Activated CD4-positive, alpha-beta T cell treated with anti-CD3 and anti-CD28 coated beads for 24 hours (primary cell): ENCODE data around the gene NIM1K.
"Not testable (repeated sequence)": the region's sequence is repeated elsewhere in the genome, so short reads cannot be mapped to it uniquely, and the experiment has no call there.

ENCODE experiments used
- DNase-seq, 2 donors: peaks; one replicate each; pipeline ENCODE4 v3.0.0-alpha.2; 2020; ENCODE audit warnings: low read depth in 2 of 2

The NIM1K gene

DNA sequence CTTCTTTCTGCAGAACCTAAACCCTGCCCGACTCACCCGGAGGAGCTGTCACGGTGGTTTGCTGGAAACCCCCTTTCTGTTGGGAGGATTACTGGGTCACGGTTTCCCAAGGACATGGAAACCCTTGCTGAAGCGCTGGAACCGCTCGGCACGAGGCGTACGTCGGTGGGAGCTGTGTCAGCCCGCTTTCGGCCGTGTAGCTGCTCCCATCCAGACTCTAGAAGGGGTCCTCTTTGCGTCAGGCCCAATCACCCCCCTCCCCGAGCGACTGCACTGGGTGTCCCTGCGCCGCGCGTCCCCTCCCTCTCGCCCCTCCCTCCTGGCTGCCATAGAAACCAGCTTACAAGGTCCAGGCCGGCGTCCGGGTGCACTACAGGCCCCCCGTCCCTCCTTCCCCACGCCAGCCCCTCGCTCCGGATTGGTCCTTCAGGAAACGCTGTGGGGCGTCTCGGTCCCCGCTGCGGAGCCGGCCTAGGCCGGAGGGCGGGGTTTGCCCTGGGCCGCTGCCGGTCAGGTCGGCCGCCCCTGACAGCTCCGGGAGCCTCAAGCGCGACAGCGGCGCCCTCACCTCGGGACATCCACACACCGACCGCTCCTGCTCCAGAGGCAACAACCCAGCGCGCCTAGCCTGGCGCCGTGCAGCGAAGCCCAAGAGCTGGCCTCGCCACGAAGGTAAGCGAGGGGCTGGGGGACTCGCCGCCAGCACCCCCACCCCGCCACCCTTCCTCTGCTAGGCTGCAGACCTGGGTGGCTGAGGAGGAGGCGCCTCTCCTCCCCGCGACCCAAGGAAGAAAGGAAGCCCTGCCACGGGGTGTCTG lies at the start of gene NIM1K:
TSS of gene NIM1K (plus strand) at position 486 of the 818 bp plus-strand sequence. CDS start 53,551 bp downstream, outside the sequence.
- DNase-seq, result peak; percentile 16 to 22

DNA sequence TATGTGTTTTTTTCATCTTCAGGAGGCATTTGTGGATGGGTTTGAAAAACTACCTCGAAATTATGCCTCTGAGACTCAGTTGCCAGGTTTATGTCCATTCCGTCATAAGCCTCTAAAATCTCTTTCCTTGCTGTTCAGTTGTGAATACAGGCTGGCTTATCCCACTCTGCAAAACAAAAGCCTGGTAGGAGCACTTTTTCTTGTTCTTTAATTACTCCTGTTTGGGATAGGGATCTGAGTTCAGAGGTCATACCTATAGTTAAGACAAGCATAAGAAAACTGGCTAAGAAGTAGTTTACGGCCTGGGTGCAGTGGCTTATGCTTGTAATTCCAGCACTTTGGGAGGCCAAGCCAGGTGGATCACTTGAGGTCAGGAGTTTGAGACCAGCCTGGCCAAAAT lies 47.0 kb upstream of the NIM1K start:
- no peak for DNase-seq

- no peak for DNase-seq
Measured at GRCh38 chr5:43146958-43147357, 45.1 kb upstream of the NIM1K start.

- no peak for DNase-seq
Measured at GRCh38 chr5:43148417-43148816, 43.6 kb upstream of the NIM1K start.

DNA sequence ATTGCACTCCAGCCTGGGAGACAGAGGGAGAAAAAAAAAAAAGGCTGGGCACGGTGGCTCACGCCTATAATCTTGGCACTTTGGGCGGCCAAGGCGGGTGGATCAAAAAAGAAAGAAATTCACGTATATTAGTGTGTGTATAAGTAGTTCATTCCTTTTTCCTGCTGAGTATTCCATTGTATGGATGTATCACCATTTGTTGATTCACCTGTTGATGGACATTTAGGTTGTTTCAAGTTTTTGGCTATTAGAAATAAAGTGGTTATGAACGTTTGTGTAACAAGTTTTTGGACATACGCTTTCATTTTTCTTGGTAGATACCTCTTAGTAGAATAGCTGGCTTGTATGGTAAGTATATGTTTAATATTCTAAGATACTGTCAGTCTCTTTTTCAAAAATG lies 42.8 kb upstream of the NIM1K start:
- DNase-seq, result no peak

DNA sequence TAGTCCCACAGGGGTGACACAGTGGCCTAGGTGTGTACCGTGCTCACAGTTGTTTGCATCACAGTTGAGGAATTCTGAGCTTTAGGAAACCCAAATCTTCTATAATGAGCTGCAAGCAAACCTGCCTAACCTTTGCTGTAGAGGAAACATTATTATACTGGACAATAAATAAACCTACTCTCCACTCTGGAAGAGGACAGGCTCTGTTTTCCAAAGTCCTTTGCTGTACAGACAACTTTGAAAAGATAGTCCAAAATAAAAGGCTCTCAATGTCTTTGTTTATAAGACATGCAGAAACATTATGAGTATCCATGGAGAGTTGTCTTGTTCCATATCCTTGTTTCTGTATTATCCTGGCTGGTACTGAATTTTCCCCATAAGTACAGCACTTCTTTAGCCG lies 42.0 kb upstream of the NIM1K start:
- no peak for DNase-seq

- no peak for DNase-seq
Measured at GRCh38 chr5:43150748-43151147, 41.3 kb upstream of the NIM1K start.

GRCh38 chr5:43152946-43153345 lies 39.1 kb upstream of the NIM1K start:
- DNase-seq, result no peak

DNA sequence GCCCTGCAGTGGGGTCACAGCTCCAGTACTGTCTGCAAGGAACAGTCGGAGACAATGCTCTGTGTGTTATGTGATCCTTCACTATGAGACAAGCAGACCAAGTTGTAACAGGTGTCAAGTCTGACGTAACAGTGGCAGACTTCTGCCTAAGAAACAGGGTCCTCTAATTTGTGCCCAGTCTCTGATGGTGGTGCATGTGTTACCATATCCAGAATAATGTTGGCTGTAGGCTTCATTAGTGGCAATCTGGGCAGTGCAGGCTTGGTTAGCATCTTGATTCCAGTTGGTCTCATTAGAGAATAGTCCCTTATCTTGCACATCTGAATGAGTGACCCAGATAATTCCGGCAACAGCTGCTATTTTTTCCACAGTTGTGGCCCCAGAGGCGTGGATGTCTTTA lies 37.6 kb upstream of the NIM1K start:
- DNase-seq, result no peak

GRCh38 chr5:43155394-43156096 lies 36.5 kb upstream of the NIM1K start:
- no peak for DNase-seq

DNA sequence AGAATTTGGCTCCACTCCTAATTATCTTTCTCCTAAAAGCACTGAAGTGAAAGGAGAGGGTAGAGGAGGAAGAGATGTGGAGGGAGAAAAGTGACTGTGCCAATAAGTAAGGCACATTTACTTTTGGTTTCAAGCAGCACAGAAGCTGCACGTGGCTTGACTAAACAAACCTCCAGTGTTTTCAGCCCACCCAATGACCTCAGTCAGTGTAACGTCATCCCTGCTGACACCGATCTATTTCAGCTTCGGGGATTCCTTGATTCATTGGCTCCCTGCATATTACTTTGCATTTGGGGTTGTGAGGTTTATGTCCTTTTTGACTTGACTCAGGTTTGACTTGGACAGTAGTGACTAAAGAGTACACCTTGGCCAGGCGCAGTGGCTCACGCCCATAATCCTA lies 35.6 kb upstream of the NIM1K start:
- DNase-seq, result no peak

DNA sequence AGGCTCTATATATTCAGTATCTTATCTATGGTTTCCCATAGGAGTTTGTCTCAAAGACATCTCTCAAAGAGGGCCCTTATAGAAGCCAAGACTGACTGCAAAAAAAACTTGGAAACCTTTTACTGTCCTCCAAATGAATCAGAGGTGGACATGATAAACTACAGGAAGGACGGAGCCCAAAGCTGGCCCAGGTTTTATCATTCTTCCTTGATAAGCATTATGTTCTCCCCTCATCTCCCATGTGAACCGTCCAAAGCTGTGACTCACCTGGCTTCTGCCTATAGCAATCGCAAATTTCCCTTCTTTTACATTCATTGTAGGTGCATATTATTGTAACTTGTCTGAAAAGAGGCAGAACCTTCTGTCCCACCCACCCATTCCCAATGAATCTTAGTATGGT lies 35.0 kb upstream of the NIM1K start:
- no peak for DNase-seq

DNA sequence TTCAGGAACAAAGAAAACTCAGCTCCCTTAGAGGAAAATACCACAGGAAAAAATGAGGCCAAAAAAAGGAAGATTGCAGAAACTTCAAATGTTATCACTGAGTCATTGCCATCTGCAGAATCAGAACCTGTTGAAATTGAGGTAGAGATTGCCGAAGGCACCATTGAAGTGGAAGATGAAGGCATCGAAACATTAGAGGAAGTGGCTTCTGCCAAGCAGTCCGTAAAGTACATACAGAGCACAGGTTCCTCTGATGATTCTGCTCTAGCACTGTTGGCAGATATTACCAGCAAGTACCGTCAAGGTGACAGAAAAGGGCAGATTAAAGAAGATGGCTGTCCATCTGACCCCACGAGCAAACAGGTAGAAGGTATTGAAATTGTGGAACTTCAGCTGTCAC lies 30.8 kb upstream of the NIM1K start:
- no peak for DNase-seq

- DNase-seq, result not testable (repeated sequence)
Measured at GRCh38 chr5:43164801-43165200, 27.2 kb upstream of the NIM1K start.

DNA sequence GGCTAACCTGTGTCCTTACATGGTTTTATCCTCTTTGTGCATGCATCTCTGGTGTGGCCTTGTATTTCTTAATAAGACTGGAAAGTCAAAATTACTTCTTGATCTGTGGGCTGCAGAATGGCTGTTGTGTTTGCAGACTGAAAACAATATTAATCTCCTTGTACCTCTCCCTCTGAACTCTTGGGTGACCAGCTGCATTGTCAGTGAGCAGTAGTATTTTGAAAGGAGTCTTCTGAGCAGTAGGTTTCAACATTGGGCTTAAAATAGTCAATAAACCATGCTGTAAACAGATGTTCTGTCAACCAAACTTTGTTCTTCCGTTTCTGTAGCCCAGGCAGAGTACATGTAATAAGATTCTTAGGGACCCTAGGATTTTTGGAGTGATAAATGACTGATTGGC lies 26.7 kb upstream of the NIM1K start:
- DNase-seq, result no peak

DNA sequence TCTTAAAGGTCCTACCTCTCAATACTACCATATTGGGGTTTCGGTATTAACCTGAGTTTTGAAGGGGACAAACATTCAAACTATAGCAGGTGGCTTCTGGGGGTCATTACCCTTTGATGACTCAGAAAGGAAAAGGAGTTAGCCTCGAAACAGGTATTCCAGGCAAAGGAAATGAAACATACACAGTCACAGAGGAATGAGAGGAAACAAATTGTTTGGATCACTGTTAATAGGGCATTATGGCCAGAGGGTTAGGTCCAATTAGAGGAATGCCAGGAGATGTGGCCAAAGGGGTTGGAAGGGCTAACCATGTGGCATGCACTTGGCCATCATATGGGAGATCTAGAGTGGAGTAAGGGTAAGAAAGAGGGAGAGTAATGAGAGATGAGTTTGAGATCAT lies 23.9 kb upstream of the NIM1K start:
- DNase-seq, result no peak

DNA sequence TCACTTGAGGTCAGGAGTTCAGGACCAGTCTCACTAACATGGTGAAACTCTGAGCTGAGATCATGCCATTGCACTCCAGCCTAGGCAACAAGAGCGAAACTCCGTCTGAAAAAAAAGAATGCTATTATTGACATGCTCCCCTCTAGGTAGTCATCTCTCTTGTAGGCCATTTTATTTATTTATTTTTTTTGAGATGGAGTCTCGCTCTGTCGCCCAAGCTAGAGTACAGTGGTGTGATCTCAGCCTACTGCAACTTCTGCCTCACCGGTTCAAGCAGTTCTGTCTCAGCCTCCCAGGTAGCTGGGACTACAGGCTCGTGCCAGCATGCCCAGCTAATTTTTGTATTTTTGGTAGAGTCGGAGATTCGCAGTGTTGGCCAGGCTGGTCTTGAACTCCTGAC lies 20.6 kb upstream of the NIM1K start:
- DNase-seq, result no peak

- DNase-seq, result no peak
Measured at GRCh38 chr5:43171926-43172325, 20.1 kb upstream of the NIM1K start.

GRCh38 chr5:43172779-43173178 lies 19.2 kb upstream of the NIM1K start:
- no peak for DNase-seq

DNA sequence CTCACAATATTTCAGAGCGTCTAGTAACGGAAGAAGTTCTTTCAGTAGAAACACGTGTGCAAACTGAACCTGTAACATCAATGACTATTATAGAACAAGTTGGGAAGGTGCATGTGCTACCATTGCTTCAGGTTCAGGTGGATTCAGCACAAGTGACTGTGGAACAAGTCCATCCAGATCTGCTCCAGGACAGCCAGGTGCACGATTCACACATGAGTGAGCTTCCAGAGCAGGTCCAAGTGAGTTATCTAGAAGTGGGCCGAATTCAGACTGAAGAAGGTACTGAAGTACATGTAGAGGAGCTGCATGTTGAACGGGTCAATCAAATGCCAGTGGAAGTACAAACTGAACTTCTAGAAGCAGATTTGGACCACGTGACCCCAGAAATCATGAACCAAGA lies 17.4 kb upstream of the NIM1K start:
- no peak for DNase-seq

GRCh38 chr5:43179836-43180235 lies 12.2 kb upstream of the NIM1K start:
- DNase-seq, result no peak

DNA sequence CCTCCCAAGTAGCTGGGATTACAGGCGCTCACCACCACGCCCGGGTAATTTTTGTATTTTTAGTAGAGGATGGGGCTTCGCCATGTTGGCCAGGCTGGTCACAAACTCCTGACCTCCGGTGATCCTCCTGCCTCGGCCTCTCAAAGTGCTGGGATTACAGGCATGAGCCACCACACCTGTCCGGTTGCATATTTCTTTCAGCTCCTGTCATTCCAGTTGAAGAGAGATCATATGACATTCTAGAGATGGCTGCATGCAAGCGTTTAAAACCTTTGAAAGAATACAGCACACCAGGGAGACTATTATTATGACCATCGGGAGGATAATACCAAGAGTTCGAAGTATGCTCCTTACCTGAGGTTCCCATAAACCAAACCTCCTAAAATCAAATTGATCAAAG lies 9.6 kb upstream of the NIM1K start:
- DNase-seq, result no peak

DNA sequence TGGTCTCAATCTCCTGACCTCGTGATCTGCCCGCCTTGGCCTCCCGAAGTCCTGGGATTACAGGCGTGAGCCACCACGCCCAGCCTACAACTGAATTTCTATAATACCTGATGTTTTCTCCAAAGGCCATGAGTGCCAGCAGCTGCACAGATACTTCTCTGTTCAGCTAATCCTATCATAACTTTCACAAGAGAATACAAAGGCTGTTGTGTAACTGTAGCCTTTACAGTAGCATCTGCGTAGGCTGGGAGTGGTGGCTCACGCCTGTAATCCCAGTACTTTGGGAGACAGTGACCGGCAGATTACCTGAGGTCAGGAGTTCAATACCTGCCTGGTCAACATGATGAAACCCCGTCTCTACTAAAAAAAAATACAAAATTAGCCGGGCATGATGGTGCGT lies 8.9 kb upstream of the NIM1K start:
- not testable (repeated sequence) for DNase-seq
